Right kidney (tissue), 9 donors: ENCODE data around the gene CDON.
A peak's percentile ranks its signal among the peaks of the same experiment; 100 is the strongest.

ENCODE experiments used
- DNase-seq: peaks from one replicate; pipeline ENCODE4 v3.0.0-alpha.2; 2016
- long read RNA-seq, 8 donors: transcript quantifications; one replicate each; lab custom pipeline, GENCODE V29; 2026

The CDON gene
- long read RNA-seq, donor 1, partial matches to known transcripts = 0 of 1 reads
- long read RNA-seq, donor 1, other reads (novel, unspliced or antisense) = 0 of 1 reads
- long read RNA-seq, donor 2, full-length matches to known transcripts = 1 of 1 reads
- long read RNA-seq, donor 2, partial matches to known transcripts = 0 of 1 reads
- long read RNA-seq, donor 2, other reads (novel, unspliced or antisense) = 0 of 1 reads
- long read RNA-seq, donor 3 = 0 reads
- long read RNA-seq, donor 4, full-length matches to known transcripts = 1 of 1 reads
- long read RNA-seq, donor 4, partial matches to known transcripts = 0 of 1 reads
- long read RNA-seq, donor 4, other reads (novel, unspliced or antisense) = 0 of 1 reads
- long read RNA-seq, donor 5 = 0 reads
- long read RNA-seq, donor 6 = 0 reads
- long read RNA-seq, donor 7 = 0 reads
- long read RNA-seq, donor 8 = 0 reads

GRCh38 chr11:126062679-126063506 is at the start of gene CDON:
Gene CDON, minus strand, starts transcription at chr11:126062866. Its CDS starts 39,390 bp downstream, at chr11:126023476.
- peak; percentile 98 for DNase-seq

DNA sequence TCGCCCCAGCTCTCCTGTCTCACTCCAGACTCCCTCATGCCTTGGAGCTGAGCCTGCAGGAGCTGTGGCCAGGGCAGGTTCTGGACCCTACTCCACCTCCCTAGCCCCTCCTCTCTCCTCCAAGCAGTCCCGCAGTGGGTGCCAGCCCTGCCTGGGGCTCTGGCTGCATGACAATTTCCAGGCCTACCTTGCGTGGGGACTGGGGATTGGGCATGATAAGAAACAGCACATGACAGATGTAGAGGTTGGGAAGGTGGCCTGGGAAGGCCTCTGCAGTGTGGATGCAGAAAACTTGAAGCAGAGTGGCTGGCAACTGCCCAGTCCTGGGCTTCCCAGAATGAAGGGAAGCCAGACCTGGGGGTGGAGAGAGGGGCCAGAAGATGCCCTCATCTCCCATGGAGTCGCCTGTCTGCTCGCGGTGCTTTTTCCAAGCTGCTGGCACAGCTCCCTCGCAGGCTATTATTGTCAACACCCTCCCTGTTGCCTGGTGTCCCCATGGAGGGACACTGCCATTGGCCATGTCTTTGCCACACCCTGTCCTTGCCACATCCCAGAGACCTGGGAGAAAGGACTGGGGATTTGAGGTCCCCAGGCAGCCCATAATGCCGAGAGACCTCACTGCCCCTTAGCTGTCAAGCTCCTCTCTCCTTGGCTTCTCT is 48.9 kb upstream of the CDON start:
- DNase-seq = no peak

- DNase-seq = no peak
Observed at GRCh38 chr11:126109941-126110731, 47.5 kb upstream of the CDON start.

DNA sequence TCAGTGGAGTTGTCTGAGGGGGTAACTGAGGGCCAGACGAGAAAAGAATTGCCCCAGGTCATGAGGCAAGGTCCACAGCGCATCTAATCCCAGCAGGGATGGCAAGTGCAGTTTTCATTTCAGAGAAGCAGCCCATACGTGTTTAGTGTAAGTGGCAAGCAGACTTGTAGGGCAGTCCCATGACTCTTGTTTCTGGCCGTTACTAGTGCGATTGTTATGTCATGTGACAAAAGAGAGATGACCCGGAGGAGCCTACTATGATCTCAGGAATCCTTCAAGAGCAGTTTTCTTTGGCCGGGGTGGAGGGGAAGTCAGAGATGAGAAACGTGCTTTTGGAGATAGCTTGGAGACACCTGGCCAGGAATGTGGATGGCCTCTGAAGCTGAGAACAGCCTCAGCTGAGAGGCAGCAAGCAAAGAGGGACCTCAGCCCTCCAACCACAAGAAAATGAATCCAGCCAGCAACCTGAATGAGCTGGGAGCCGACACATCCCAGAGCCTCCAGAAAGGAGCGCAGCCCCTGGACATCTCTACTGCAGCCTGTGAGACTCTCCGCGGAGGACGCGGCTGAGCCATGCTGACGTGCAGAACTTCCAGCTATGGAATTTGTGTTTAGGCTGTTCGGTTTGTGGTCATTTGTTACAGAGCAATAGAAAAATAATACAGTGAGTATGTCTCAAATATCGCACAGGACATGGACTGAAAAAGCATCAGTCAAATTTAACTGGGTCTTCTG is 44.1 kb upstream of the CDON start:
- no peak for DNase-seq

DNA sequence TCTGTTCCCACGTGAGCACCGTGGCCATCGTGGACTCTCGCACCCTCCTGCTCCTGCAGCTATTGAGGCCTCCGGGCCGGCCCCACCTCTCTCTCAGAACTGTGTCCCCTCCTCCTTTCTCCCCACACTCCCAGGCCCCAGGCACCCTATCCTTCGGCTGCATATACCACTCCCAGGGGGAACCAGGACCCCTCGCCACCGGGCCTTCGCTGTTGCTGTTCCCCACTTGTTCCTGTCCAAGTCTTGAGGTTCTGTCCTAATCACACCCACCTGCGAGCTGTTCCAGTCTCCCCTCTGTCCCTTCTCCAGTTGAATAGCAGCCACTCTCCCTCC is 43.0 kb upstream of the CDON start:
- no peak for DNase-seq

GRCh38 chr11:126105022-126105747 is 42.5 kb upstream of the CDON start:
- DNase-seq = no peak

- no peak for DNase-seq
Observed at GRCh38 chr11:126104420-126104819, 41.8 kb upstream of the CDON start.

DNA sequence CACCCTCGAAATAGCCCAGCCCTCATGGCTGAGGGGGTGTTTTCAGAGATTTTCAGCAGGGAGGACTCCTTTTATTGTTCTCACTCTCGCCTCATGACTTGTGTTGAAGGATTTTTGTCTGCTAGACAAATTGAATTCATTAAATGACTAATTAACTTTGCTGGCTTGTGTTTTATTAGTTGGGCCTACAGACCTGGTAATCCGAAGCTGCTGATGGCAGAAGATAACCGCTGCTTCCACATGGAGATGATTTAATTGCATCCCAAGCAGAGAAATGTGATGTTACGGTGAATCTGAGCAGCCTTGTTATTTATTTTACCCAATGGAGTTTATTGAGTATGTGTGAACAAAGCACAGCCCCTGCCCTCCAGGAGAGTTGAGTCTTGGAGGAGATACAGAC is 40.5 kb upstream of the CDON start:
- no peak for DNase-seq

- no peak for DNase-seq
Observed at GRCh38 chr11:126102436-126102981, 39.8 kb upstream of the CDON start.

GRCh38 chr11:126101930-126102283 is 39.2 kb upstream of the CDON start:
- DNase-seq = no peak

DNA sequence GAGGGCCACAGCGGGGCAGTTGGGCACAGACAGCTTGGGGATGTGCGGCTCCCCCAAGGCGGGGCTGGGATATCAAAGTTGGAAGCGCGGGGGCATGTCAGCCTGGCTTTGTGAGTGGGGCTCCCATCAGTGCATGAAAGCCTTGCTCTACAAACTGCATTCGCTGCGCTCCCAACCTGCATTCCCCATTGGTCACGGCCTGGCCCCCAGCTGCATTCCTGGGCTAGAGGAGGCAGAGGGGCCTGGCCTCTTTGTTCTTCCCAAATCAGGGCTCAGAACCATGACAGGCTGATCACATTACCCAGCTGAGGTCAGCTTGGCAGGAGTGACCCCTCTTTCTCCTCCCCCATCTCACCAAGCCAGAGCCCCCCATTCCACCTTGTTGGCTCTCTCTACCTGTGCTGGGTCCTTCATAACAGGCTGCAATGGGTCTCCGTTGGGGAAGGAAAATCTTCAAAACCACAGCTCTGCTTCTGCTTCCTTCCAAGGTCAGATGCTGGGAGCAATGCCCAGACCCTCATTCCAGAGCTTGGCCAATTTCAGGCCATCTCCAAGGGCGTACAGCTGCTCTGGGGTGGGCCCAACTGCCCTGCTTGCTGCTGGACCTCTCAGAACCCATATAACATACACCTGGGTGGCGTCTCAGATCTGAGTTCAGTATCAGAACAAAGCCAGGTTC is 38.7 kb upstream of the CDON start:
- no peak for DNase-seq

DNA sequence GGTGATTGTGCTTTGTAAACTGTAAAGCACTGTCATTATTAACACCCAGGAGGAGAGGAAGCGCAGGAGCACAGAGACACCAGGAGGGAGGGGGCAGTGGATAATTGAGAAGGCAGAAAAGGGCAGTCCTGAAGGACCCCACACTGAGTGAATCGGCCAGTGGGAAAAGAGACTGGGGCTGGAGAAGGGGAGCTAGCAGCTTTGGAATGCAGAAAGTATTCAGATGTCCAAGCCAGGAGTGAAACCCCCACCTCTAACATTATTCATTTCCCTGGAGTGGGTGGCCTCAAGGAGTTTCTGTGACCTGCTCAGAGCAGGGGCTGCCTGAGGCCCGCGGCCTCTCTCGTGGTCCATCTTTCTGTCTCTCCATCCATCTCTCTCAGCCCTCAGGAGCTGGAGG is 38.0 kb upstream of the CDON start:
- no peak for DNase-seq

- no peak for DNase-seq
Observed at GRCh38 chr11:126098204-126098769, 35.6 kb upstream of the CDON start.

DNA sequence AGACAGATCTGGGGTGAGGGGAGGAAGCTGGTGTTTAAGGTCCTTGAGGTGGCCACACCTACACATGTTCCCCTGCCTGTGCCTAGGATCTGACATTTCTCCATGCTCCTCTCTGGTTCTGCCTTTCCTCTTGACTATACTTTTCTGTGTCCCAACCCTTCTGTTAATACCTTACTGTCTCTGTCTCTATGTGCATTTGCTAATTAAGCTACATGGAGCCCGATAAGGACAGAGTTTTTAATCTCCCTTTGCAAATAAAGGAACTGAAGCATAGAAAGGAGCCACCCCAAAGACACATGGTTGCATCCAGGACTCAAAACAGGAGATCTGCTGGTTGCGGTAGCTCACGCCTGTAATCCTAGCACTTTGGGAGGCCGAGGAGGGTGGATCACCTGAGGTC is 33.1 kb upstream of the CDON start:
- DNase-seq = no peak

DNA sequence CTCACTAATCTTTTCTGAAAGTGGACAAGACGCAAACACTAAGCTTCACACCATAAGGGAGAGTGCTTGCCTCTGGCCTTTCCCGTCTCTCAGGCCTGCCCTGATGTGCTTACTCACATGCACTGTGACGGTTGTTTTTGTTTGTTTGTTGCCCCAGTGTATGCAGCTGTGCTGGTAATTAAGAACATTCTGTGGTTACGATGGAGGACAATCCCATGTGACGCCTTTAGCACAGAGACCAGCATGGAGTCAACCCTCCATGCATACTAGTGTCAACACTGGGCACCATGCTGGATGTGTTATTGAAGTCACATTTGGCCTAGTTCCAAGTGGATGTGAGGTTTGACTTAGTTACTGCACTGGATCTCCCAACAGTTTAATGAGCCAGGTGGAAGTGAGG is 27.8 kb upstream of the CDON start:
- DNase-seq = no peak

- DNase-seq = no peak
Observed at GRCh38 chr11:126088999-126089398, 26.3 kb upstream of the CDON start.

DNA sequence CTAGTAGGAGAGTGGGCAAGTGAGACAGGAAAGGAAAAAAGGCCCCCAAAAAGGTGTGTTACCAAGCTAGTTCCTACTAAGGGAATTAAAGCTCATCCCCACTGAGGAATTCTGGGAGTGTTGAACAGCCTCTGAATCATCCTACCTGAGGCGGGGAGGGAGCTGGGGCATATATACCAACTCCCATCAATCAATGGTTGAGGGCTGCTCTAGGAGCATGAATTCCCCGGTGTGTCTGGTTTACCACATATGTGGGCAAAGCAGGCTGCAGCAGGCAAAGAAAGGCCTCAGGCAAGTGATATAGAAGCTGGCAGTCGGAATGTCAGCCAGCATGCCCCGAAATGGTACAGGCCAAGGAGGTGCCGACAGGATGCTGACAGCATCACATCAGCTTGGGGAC is 23.6 kb upstream of the CDON start:
- no peak for DNase-seq

DNA sequence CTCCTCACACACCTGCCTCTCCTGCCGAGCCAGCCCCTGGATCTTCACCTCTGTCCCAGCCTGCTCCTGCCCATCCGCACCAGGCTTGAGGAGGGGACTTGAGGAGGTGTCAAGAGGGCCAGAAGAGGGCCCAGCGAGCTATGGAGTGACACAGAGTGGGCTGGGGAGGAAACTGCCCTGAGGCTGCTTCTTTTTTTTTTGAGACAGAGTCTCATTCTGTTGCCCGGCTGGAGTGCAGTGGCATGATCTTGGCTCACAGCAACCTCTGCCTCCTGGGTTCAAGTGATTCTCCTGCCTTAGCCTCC is 21.9 kb upstream of the CDON start:
- DNase-seq = no peak

DNA sequence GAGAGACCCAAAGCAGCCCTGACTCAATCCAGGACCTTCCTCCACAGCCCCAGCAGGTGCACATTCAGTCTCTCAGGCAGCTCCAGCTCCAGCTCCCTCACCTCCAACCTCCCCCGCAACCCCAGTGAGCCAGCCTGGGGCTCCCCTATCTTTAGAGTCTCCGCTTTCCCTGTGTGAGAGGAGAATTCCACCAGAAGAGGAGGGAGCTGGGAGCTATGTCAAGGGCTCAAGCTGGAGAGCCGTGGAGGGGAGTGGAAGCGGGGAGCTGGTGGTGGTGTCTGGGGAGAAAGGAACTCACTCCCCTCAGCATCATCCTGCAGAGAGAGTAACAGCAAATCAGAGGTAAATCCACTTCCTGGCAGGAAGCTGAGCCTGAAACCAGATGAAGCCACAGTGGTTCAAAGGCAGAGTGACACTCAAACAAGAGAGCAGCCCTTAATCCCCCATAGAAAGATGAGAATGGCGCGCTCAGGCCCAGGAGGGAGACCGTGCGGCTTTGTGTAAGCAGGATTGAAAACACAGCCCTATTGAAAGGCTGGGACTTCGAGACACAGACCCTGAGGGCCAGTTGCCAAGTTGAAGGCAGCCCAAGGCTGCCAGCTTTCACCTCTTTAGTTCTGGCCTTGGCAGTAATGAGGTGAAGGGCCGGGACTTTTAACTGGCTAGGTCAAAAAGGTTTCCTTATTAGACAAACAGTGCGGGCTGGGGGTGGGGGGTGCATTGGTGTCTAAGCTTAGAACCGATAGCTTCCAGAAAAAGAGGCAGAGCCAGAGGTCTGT is 21.4 kb upstream of the CDON start:
- DNase-seq = no peak
